Epidermal melanocyte (primary cell): ENCODE measurements around the gene DCBLD2.
A peak's percentile ranks its signal among the peaks of the same experiment; 100 is the strongest.

ENCODE experiments used
- DNase-seq: peaks from one replicate; pipeline ENCODE4 v3.0.0; 2011; ENCODE audit warnings: low spot score; ENCODE audit not compliant: insufficient read length

DCBLD2 gene

GRCh38 chr3:98793971-98794370 is 107.5 kb downstream of the DCBLD2 start:
- no peak for DNase-seq

- DNase-seq = no peak
Observed at GRCh38 chr3:98791341-98792325, 109.9 kb downstream of the DCBLD2 start.

DNA sequence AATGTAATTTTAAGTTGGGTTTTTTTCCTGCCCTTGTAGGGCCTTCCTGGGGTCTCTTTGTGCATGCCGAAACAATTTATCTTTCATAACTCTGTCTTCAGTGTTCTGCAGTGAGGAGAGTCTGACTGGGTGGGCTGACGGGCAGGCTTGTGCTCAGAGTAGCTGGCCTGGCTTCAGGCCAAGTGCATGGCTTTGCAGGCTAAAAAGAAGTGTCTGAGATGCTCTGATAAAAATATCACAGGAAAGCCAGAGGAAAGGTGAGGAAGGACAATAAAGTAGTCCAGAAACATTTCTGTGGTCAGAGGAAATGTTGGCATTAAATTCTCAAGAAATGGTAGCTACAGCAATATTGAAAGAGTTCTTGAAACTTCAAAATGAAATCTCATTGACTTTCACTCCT is 112.8 kb downstream of the DCBLD2 start:
- no peak for DNase-seq

- DNase-seq = no peak
Observed at GRCh38 chr3:98787181-98787580, 114.3 kb downstream of the DCBLD2 start.

DNA sequence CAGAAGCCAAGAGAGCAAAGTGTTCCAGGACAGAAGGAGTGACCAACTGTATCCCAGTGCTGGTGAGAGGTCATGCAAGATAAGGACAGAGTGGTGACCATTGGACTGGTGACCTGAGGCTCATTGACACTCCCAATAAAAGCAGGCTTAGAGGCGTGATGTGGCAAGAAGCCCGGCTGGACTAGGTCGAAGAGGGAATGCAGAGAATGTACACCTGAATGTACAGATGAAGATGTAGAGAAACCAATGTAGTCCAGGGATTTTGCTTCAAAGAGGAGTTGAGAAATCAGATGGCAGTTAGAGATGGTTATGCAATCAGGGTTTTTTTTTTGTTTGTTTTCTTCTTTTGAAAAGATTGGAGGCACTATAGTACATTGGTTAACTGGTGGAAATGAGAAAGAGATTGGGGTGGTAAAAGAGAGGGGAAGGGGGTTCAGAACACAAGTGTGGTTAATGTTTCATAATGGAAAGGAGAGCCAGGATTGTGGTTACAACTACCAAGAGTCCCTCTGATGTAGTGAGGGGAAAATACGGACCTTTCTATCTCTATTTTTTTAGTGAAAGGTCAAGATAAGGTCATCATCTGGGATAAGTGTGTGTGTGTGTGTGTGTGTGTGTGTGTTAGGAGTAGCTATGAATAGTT is 115.0 kb downstream of the DCBLD2 start:
- DNase-seq = no peak

DNA sequence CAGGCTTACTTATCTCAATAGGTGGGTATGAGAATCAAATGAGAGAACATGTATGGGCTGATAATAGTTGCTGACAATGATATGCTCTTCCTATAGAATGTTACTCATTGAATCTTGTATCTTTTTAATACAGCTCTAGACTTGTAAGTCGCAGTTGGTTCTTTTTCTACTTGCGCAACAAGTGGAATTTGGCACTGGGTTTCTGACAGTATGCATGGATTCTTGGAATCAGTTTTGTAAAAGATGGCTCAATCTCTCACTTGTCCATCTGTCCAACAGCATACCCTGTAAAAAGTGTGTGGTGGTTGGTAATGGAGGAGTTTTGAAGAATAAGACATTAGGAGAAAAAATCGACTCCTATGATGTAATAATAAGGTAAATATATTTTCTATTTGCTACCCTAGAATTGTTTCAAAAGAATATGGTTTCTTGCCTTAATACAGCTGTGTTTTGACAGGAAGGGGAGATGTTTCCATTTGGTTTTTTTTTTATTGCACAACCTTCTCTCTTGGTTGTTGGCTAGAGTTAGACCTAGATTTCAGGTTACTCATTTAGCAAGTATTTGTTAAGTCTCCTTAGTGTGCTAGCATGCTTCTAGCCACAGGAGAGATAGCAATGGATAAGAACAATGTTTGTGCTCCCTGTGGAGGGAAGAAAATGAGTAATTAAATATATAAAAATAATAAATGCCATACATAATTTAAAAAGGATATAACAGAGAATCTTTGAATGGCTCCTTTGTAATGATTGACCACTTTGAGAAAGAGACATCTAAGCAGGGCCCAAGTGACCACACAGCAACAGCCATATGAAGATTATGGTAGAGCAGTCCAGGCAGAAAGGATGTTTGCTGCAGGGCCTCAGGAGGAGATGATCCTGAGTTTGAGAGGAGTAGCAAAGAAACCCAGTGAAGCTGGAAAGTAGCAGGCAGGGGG is 116.6 kb downstream of the DCBLD2 start:
- DNase-seq = no peak

DNA sequence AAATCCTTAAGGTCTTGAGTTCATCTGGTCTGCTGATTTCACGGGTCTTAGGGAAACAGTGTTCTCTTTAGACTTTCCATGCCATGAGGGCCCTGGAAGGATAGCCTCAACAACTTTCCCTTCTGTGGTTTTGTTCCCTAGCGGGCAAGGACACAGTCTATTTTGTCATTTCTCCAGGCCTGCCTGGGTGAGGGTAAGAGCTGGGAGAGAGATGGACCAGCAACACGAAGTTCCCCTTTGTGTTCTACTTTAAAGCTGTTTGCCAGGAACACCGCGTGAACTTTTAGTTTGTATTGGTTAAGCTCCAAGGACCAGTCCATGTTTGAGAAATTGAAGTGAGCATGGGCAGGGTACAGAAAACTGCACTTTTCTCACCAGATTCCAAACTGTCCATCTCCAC is 117.5 kb downstream of the DCBLD2 start:
- DNase-seq = no peak

DNA sequence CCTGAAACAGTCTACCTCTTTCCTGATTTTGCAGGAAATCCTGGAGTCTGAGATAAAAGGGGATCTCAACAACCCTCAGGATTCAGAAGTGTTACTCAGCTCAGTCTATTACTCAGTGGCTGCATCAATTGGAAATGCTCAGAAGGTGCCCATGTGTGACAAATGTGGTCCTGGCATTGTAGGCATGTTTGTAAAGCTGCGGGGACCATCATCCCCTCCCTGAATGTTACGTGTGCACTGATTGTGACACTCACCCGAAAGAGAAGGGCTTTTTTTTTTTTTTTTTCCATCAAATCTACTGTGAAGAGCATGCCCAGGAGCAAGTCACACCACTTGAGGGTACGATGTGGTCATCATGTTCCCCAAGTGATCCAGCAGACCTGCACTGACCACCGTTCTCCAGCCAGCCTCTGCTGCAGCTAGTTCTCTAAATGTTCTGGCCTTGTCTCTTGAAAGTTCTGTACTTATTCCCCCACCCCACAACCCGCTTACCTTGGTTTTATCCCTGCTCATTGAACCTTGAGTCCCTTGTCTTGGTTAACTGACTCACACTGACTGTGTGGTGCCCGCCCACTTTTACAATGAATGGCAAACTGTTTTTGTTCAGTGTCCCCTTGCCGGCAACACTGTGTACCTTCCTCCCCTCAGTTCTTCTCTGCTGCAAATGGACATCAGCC is 118.5 kb downstream of the DCBLD2 start:
- DNase-seq = no peak

DNA sequence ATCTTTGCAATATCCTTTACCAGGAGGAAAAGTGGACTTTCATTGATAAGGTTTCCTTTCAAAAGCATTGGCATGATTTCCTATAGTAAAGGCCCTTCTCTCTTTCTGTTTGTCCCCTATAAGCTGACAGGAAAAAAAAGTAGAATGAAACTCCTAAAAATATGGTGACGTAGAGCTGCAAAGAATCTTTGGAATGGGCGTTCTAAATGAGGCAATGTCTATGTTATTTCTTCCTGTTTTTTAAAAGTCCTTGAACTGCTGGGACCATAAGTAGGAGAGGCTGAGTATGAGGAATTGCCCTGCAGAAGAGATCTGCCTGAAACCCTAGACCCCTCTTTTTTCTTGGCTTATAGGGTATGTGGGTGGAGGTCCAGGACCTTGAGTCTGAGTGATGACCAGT is 121.2 kb downstream of the DCBLD2 start:
- no peak for DNase-seq

GRCh38 chr3:98779541-98780335 is 121.8 kb downstream of the DCBLD2 start:
- peak; percentile 44 for DNase-seq

DNA sequence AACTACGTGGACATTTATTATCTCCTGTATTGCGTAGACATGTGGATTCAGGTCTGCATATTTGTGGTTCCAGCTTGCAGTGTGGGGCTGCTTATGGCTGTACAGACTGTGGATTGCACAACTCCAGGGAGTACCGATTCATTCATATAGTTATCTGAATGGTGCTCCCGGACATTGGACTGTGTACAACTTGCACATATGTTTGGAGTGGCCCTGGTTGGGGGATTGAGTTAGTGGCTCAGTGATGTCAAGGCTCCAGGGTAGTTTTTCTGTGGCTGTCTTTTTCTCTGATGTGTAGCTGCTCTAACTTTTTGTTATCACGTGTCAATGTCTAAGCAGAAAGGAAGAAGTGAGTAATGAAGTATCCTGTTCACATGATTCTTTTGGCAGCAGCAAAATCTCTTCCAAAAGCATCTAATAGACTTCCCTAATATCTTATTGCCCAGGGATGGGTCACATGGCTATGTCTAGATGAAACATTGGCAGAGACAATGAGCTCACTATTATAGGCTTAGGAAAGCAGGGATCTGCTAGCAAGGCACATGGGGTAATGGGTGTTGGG is 122.6 kb downstream of the DCBLD2 start:
- DNase-seq = peak; percentile 63

- no peak for DNase-seq
Observed at GRCh38 chr3:98778383-98778782, 123.1 kb downstream of the DCBLD2 start.

DNA sequence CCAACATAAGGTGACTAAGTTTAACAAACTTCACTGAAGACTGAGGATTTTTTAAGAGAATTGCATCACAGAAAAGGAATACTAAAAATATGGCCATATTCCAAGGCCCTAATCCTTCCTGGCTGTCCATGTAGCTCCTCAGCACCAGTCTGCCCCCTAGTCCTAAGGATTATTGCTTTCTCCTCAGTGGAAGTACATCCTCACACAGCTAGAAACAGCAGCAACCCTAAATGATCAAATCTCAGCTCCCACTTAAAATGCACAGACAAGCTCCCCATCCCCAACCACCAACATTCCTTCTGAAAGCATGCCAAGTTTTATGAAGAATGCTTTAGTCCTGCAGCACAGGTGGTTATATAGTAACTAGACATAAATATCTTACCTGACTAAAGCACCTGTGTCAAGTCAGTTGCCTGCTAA is 123.7 kb downstream of the DCBLD2 start:
- no peak for DNase-seq

GRCh38 chr3:98777286-98777685 is 124.2 kb downstream of the DCBLD2 start:
- no peak for DNase-seq

- DNase-seq = no peak
Observed at GRCh38 chr3:98776140-98776493, 125.4 kb downstream of the DCBLD2 start.

DNA sequence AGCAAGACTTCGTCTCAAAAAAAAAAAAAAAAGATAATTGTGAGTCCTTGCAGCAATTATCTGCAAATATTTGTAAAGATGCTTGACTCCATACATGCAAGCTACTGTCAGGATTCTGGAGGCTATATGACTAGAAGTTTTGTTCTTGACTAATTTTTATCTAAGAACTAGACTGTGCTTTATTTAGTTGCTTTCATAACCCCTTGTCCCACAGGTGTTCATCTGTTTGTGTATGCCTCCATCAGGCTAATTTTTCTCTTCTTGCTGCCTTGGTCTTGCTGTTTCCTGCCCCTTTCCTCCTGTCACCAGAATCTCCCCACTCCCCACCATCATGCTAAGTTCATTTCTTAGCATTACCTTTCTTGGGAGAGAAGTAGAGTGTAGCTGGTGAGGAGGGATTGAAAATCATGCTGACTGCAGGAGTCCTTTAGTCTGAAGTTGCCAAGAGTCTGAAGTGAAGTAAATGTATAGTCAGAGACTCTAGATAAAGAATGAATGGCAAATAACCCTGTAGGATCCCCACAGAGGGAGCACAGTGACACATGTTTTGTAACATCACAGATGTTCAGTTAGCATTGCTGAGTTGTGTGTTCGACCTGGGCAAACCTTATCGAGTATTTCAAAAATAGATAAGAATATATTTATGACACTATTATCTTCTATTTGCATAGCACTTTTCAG is 125.9 kb downstream of the DCBLD2 start:
- no peak for DNase-seq

DNA sequence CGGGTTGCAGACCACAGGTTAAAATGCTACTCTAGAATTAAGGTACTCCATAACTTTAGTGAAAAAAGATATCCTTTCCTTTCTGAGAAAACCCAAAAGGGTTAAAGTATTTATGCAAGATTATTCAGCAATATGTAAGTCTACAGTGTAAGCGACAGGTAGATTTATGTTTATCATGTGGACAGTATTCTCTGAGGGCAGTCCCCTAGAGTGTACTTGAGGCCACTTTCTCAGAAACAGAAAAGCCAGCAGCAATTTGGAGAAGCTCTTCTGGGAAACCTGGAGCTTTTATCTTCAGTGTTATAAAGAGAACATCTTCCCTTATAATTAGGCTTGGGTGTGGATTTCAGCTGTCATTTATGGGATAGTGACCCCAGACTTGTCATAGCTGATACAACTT is 129.5 kb downstream of the DCBLD2 start:
- no peak for DNase-seq

- DNase-seq = no peak
Observed at GRCh38 chr3:98770261-98771039, 131.0 kb downstream of the DCBLD2 start.

DNA sequence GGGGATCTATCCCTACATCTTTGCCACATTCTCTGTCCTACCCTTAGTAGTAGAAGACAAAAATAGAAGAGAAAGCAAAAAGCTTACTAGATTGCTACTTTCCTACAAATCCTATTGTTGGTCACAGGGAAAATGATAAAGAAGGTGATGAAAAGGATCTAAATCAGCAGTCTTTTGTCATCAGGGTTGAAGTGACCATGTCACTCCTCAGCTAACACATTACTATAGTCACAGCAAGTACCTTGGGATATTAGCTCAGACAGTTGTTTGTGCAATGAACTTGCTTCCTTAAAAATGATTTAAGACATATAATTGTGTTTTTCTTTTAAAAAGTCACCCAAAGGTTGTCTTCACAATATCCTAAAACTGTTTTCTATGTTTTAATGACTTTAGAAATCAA is 132.0 kb downstream of the DCBLD2 start:
- DNase-seq = no peak
